Uterus (tissue), 2 donors: ENCODE data around the gene TAAR9.

ENCODE experiments used
- CTCF ChIP-seq, 4 experiments: fragments of 200-600 bp in 2 of 4; fragments of 450-650 bp in 2 of 4; sonication (generic) in 2 of 4; IDR thresholded peaks; one replicate each; pipeline ENCODE4 v1.5.1; 2016 to 2019; ENCODE audit warnings: antibody characterized with exemption in 4 of 4, mild to moderate bottlenecking in 2 of 4, moderate library complexity in 1 of 4
- POLR2A ChIP-seq, 2 donors: fragments of 450-650 bp; IDR thresholded peaks; one replicate each; pipeline ENCODE4 v1.6.1; 2016; ENCODE audit warnings: antibody characterized with exemption in 2 of 2, mild to moderate bottlenecking in 1 of 2, moderate library complexity in 1 of 2

- TF ChIP-seq CTCF (IDR thresholded peaks at IDR 0.05): no peak
- no peak for TF ChIP-seq POLR2A (IDR thresholded peaks at IDR 0.05)
These were observed 6.7 kb downstream of the TAAR9 start for GRCh38 chr6:132544826-132545225.
